Measurements from ENCODE around the gene PKD2L1.
"Not testable (repeated sequence)": the region's sequence is repeated elsewhere in the genome, so short reads cannot be mapped to it uniquely, and the experiment has no call there.

The PKD2L1 gene

DNA sequence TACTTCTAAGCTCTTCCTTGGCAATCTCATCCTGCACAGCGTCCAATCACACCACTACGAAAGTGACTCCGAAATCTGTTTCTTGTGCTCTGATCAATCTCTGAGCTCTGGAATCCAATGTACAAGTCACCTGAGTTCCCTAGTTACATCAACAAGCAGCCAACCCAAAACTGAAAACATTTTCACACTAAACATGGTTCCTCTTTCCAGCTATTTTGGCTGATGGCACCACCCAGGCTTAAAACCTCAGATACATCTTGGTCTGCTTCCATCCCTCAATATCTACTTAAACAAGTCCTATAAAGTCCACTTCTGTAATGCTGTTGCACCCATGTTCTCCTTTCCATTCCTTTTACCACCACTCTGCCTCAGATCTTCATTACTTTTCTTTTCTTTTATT lies 47.1 kb downstream of the PKD2L1 start:
- no peak overlapping the region for H3K4me3 ChIP-seq (replicated peaks; ENCODE audit: low read depth, low read length)
- TF ChIP-seq, protein P1, sequence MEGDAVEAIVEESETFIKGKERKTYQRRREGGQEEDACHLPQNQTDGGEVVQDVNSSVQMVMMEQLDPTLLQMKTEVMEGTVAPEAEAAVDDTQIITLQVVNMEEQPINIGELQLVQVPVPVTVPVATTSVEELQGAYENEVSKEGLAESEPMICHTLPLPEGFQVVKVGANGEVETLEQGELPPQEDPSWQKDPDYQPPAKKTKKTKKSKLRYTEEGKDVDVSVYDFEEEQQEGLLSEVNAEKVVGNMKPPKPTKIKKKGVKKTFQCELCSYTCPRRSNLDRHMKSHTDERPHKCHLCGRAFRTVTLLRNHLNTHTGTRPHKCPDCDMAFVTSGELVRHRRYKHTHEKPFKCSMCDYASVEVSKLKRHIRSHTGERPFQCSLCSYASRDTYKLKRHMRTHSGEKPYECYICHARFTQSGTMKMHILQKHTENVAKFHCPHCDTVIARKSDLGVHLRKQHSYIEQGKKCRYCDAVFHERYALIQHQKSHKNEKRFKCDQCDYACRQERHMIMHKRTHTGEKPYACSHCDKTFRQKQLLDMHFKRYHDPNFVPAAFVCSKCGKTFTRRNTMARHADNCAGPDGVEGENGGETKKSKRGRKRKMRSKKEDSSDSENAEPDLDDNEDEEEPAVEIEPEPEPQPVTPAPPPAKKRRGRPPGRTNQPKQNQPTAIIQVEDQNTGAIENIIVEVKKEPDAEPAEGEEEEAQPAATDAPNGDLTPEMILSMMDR (IDR thresholded peaks at IDR 0.05; ENCODE audit: low read length, missing control alignments) = no peak

GRCh38 chr10:100276971-100277370 lies 53.1 kb downstream of the PKD2L1 start:
- H3K4me3 ChIP-seq (replicated peaks; ENCODE audit: low read depth, low read length); DNase-seq (ENCODE audit: low read depth): not testable (repeated sequence)

More for the DNA sequence above, 47.1 kb downstream of the PKD2L1 start:
- no peak for DNase-seq (ENCODE audit: low read depth)

DNA sequence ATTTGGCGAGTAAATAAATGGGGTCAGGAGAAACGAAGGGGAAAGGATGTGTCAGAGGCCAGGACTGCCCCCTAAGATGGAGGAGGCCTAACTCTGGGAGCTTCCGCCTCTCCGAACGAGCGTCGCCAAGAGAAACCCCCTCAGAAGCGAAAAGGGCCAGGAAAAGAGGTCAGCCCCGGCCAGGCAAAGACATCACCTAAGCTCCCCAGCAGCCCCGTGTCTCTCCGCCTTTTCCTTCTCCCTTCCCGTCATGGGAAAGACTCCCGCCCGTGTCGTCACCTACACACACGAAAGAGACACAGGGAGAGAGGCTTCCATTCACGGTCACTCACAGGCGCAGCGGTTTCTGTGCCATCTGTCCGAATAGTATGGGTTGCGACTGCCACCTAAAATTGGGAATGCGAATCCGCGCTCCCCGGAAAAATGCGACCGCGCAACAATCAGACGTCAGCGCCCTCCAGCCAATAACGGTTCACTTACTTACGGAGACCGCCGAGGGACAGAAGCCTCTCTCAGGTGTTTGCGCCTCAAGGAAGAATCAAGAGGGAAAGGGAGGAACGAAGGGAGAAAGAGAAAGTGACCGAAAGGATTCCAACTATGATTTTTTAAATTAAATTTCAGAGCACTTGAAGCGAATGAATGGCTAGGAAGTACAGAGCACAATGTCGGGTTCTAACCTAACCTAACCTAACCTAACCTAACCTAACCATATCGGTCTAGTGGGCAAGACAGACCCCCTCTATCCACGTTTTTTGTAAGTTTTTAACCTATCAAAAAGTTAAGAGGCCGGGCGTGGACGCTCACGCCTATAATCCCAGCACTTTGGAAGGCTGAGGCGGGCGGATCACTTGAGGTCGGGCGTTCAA lies 62.6 kb downstream of the PKD2L1 start, which contains the start of gene CWF19L1:
Gene CWF19L1, minus strand, starts transcription at position 400 of the 866 bp plus-strand sequence. Its CDS starts 45 bp downstream, at position 355.
- TF ChIP-seq, protein P1 (IDR thresholded peaks at IDR 0.05; ENCODE audit: low read length, missing control alignments) = no peak
- peak; percentile 91 for DNase-seq (ENCODE audit: low read depth)
- H3K4me3 ChIP-seq (replicated peaks; ENCODE audit: low read depth, low read length) = peak within 1 kb of the TSS; percentile 99

DNA sequence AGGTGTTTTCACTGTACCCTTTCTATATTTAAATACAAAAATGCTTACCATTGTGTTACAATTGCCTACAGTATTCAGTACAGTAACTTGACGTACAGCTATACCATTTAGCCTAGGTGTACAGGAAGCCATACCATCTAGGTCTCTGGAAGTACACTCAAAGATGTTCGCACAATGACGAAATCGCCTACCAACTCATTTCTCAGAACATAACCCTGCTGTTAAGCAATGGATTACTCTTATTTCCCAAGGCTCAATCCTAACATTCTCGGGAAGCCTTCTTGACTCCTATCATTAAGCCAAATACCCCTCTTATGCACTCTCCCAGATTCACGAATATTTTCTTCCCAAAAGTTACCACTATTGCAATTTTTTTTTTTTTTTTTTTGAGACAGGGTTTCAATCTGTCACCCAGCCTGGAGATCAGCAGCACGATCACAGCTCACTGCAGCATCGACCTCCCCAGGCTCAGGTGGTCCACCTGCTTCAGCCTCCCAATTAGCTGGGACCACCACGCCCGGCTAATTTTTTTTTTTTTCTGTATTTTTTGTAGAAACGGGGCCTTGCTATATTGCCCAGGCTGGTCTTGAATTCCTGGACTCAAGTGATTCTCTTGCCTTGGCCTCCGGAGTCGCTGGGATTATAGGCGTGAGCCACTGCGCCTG lies 64.1 kb downstream of the PKD2L1 start:
- peak; percentile 13 for DNase-seq (ENCODE audit: low read depth)
- peak overlapping the region; percentile 99 for H3K4me3 ChIP-seq (replicated peaks; ENCODE audit: low read depth, low read length)
- TF ChIP-seq, protein P1 (IDR thresholded peaks at IDR 0.05; ENCODE audit: low read length, missing control alignments) = no peak

- H3K4me3 ChIP-seq (replicated peaks; ENCODE audit: low read depth, low read length) = no peak overlapping the region
- TF ChIP-seq, protein P1 (IDR thresholded peaks at IDR 0.05; ENCODE audit: low read length, missing control alignments) = no peak
- no peak for DNase-seq (ENCODE audit: low read depth)
Observed at GRCh38 chr10:100254191-100254590, 75.8 kb downstream of the PKD2L1 start.

GRCh38 chr10:100253041-100253440 lies 77.0 kb downstream of the PKD2L1 start:
- DNase-seq (ENCODE audit: low read depth) = no peak
- TF ChIP-seq, protein P1 (IDR thresholded peaks at IDR 0.05; ENCODE audit: low read length, missing control alignments) = no peak
- H3K4me3 ChIP-seq (replicated peaks; ENCODE audit: low read depth, low read length) = no peak overlapping the region

GRCh38 chr10:100248820-100249219 lies 81.2 kb downstream of the PKD2L1 start:
- no peak for DNase-seq (ENCODE audit: low read depth)
- TF ChIP-seq, protein P1 (IDR thresholded peaks at IDR 0.05; ENCODE audit: low read length, missing control alignments) = no peak
- H3K4me3 ChIP-seq (replicated peaks; ENCODE audit: low read depth, low read length) = no peak overlapping the region

Data from fibroblast of pulmonary artery (primary cell).